22Rv1 (cell line): Measurements from ENCODE around the gene MAP2.

ENCODE experiments used
- ZFX ChIP-seq: fragments of 450-650 bp; IDR thresholded peaks from 2 replicates; pipeline ENCODE4 v1.6.1; 2017; ENCODE audit warnings: antibody characterized with exemption, borderline replicate concordance
- TF ChIP-seq, protein P1 (sequence below): fragments of 450-650 bp; IDR thresholded peaks from 2 replicates; pipeline ENCODE4 v1.5.1; 2017; ENCODE audit warnings: mild to moderate bottlenecking

GRCh38 chr2:209525331-209525730 is 101.5 kb downstream of the MAP2 start:
- TF ChIP-seq, protein P1, sequence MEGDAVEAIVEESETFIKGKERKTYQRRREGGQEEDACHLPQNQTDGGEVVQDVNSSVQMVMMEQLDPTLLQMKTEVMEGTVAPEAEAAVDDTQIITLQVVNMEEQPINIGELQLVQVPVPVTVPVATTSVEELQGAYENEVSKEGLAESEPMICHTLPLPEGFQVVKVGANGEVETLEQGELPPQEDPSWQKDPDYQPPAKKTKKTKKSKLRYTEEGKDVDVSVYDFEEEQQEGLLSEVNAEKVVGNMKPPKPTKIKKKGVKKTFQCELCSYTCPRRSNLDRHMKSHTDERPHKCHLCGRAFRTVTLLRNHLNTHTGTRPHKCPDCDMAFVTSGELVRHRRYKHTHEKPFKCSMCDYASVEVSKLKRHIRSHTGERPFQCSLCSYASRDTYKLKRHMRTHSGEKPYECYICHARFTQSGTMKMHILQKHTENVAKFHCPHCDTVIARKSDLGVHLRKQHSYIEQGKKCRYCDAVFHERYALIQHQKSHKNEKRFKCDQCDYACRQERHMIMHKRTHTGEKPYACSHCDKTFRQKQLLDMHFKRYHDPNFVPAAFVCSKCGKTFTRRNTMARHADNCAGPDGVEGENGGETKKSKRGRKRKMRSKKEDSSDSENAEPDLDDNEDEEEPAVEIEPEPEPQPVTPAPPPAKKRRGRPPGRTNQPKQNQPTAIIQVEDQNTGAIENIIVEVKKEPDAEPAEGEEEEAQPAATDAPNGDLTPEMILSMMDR = no peak
- TF ChIP-seq ZFX = no peak
